Measurements from ENCODE around the gene SLC4A4.

Gene SLC4A4

DNA sequence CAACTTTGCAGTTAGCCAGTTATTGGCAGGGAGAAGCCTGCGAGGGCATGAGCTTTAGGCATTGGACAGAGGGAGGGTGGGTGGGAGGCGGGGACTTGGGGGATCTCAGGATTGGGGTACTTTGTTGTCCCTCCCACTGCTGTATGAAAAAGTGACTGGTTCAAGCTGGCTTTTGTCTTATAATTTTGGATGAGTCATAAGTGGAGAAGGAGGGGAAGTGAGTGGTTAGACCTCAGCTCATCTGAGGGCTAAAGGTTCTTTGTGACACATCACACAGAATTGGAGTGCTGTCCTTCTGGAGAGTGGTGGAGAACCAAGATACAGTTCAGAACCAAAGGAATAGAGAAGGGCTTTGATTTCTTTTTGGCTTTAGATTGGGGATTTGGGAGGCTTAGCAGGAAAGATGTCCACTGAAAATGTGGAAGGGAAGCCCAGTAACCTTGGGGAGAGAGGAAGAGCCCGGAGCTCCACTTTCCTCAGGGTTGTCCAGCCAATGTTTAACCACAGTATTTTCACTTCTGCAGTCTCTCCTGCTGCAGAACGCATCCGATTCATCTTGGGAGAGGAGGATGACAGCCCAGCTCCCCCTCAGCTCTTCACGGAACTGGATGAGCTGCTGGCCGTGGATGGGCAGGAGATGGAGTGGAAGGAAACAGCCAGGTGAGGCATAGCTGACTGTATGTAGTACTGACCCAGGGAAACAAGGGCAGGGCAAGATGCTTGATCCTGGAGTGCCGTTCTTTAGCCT is at the start of gene SLC4A4:
Gene SLC4A4, plus strand, starts transcription at position 175 of the 748 bp plus-strand sequence.
- DNase-seq (ENCODE audit: low spot score), result no peak

DNA sequence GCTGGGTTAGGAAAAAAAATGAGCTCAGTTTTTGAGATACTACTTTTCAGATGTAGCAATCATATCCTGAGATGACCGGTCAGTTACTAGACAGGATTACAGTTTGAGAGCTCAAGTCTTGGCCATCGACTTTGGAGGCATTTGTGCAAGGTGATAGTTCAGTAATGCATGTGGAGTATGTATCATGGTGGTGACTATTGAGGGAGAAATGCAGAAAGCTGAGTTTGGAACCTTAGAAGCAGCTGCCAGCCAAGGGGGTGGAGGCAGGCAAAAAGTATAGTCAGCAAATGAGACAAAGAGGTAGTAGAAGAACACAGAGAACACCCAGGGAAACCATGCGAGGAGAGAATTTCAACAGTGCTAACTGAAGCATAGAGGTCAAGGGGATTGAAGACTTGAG is 48.7 kb upstream of the SLC4A4 start:
- H3K36me3 ChIP-seq (ENCODE audit: low read depth), result no peaks in the 10 kb centered on the region
- H3K27ac ChIP-seq (ENCODE audit: poor library complexity, severe bottlenecking), result no peak overlapping the region
- no peaks in the 10 kb centered on the region for H3K9me3 ChIP-seq (ENCODE audit: severe bottlenecking)
- ATAC-seq (ENCODE audit: low read depth), result 0 out of 3 replicates have a peak, but pooled peaks have one; percentile 19
- no peaks in the 10 kb centered on the region for H3K27me3 ChIP-seq (ENCODE audit: insufficient read depth, poor library complexity, severe bottlenecking)
- no peaks in the 10 kb centered on the region for H3K4me1 ChIP-seq (ENCODE audit: insufficient read depth, poor library complexity, severe bottlenecking)
- DNase-seq (ENCODE audit: low spot score), result no peak
- H3K4me3 ChIP-seq (ENCODE audit: severe bottlenecking), result no peak overlapping the region
- TF ChIP-seq, protein P1, sequence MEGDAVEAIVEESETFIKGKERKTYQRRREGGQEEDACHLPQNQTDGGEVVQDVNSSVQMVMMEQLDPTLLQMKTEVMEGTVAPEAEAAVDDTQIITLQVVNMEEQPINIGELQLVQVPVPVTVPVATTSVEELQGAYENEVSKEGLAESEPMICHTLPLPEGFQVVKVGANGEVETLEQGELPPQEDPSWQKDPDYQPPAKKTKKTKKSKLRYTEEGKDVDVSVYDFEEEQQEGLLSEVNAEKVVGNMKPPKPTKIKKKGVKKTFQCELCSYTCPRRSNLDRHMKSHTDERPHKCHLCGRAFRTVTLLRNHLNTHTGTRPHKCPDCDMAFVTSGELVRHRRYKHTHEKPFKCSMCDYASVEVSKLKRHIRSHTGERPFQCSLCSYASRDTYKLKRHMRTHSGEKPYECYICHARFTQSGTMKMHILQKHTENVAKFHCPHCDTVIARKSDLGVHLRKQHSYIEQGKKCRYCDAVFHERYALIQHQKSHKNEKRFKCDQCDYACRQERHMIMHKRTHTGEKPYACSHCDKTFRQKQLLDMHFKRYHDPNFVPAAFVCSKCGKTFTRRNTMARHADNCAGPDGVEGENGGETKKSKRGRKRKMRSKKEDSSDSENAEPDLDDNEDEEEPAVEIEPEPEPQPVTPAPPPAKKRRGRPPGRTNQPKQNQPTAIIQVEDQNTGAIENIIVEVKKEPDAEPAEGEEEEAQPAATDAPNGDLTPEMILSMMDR (IDR thresholded peaks at IDR 0.05; ENCODE audit: poor library complexity, severe bottlenecking), result no peak

More for the DNA sequence above, at the start of gene SLC4A4:
- TF ChIP-seq, protein P1 (IDR thresholded peaks at IDR 0.05; ENCODE audit: poor library complexity, severe bottlenecking), result no peak
- no peaks in the 10 kb centered on the region for H3K27me3 ChIP-seq (ENCODE audit: insufficient read depth, poor library complexity, severe bottlenecking)
- no peaks in the 10 kb centered on the region for H3K36me3 ChIP-seq (ENCODE audit: low read depth)
- H3K4me3 ChIP-seq (ENCODE audit: severe bottlenecking), result no peak within 1 kb of the TSS
- no peak within 1 kb of the TSS for H3K27ac ChIP-seq (ENCODE audit: poor library complexity, severe bottlenecking)
- no peaks in the 10 kb centered on the region for H3K4me1 ChIP-seq (ENCODE audit: insufficient read depth, poor library complexity, severe bottlenecking)
- no peaks in the 10 kb centered on the region for H3K9me3 ChIP-seq (ENCODE audit: severe bottlenecking)
- peak; percentile 37; the same call in 1 of the 3 replicates for ATAC-seq (ENCODE audit: low read depth)

DNA sequence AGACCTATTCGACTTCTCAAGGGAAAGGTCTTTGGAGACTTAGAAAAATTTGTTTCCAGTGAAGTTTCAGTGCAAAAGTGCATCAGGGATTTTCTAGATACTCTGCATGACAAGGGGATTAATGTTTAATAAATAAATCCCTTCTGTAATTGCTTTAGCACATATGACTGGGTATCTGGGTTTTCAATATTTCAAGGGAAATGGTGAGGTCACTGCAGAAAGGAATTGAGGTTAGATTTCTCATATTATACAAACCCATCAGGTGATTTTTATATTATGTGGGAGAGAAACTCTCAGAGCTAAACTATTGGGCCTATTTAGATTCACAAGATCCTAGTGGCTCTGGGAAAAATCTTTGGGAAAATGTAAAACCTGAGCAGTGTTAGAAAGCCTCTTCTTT is 48.3 kb upstream of the SLC4A4 start:
- no peaks in the 10 kb centered on the region for H3K9me3 ChIP-seq (ENCODE audit: severe bottlenecking)
- DNase-seq (ENCODE audit: low spot score), result no peak
- H3K27ac ChIP-seq (ENCODE audit: poor library complexity, severe bottlenecking), result no peak overlapping the region
- H3K36me3 ChIP-seq (ENCODE audit: low read depth), result no peaks in the 10 kb centered on the region
- ATAC-seq (ENCODE audit: low read depth), result no peak
- no peak overlapping the region for H3K4me3 ChIP-seq (ENCODE audit: severe bottlenecking)
- H3K4me1 ChIP-seq (ENCODE audit: insufficient read depth, poor library complexity, severe bottlenecking), result no peaks in the 10 kb centered on the region
- no peaks in the 10 kb centered on the region for H3K27me3 ChIP-seq (ENCODE audit: insufficient read depth, poor library complexity, severe bottlenecking)
- TF ChIP-seq, protein P1 (IDR thresholded peaks at IDR 0.05; ENCODE audit: poor library complexity, severe bottlenecking), result no peak

DNA sequence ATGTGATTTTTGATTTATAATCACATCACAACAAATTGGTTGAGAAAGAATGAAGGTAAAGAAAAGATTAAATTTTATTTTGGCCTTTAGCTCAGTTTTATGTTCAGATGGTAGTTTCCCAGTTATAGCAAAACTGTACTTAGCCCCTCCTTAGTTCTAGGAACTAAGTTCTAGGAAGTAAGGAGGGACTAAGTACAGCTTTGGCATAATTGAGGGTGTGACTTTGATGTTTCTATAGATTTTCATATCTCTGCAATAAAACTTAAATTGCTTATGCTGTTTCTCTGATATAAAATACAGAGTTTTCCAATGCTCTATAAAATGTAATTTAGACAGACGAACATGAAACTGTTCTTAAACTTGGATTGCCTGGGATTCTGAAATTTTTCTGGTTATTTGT is 46.6 kb upstream of the SLC4A4 start:
- no peak for DNase-seq (ENCODE audit: low spot score)
- H3K27ac ChIP-seq (ENCODE audit: poor library complexity, severe bottlenecking), result no peak overlapping the region
- H3K36me3 ChIP-seq (ENCODE audit: low read depth), result no peaks in the 10 kb centered on the region
- no peaks in the 10 kb centered on the region for H3K27me3 ChIP-seq (ENCODE audit: insufficient read depth, poor library complexity, severe bottlenecking)
- TF ChIP-seq, protein P1 (IDR thresholded peaks at IDR 0.05; ENCODE audit: poor library complexity, severe bottlenecking), result no peak
- no peak overlapping the region for H3K4me3 ChIP-seq (ENCODE audit: severe bottlenecking)
- no peaks in the 10 kb centered on the region for H3K9me3 ChIP-seq (ENCODE audit: severe bottlenecking)
- no peak for ATAC-seq (ENCODE audit: low read depth)
- no peaks in the 10 kb centered on the region for H3K4me1 ChIP-seq (ENCODE audit: insufficient read depth, poor library complexity, severe bottlenecking)

DNA sequence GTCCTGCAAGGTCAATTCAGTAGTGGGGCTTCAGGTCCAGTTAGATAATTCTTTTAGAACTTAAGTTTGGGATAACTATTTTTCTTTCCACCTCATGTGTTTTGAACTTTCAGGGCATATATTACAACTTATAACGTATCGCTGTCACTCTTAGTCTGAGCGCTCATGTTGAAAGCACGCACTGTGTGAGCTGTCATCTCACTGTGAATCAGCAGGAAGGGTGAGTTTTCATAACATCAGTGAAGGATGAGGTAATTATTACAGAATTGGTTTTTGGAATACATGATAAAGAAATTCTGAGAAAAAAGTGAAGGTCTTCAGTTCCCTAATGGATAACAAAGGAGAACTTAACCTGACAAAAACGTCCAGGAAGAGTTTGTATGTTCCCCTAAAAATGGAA is 45.1 kb upstream of the SLC4A4 start:
- H3K4me1 ChIP-seq (ENCODE audit: insufficient read depth, poor library complexity, severe bottlenecking), result no peaks in the 10 kb centered on the region
- no peaks in the 10 kb centered on the region for H3K27me3 ChIP-seq (ENCODE audit: insufficient read depth, poor library complexity, severe bottlenecking)
- TF ChIP-seq, protein P1 (IDR thresholded peaks at IDR 0.05; ENCODE audit: poor library complexity, severe bottlenecking), result no peak
- no peak overlapping the region for H3K4me3 ChIP-seq (ENCODE audit: severe bottlenecking)
- DNase-seq (ENCODE audit: low spot score) (no peak), ATAC-seq (ENCODE audit: low read depth) (peak; percentile 49; the same call in 1 of the 3 replicates)
- no peaks in the 10 kb centered on the region for H3K9me3 ChIP-seq (ENCODE audit: severe bottlenecking)
- H3K27ac ChIP-seq (ENCODE audit: poor library complexity, severe bottlenecking), result no peak overlapping the region
- H3K36me3 ChIP-seq (ENCODE audit: low read depth), result no peaks in the 10 kb centered on the region
